NAMALWA (cell line): ENCODE data around the gene L3MBTL2.
"Not testable (repeated sequence)": the region's sequence is repeated elsewhere in the genome, so short reads cannot be mapped to it uniquely, and the experiment has no call there.

Experiments used
- DNase-seq: peaks from one replicate; pipeline ENCODE4 v3.0.0-alpha.2; 2015; ENCODE audit warnings: low spot score

L3MBTL2 gene

GRCh38 chr22:41241133-41241676, 36.1 kb downstream of the L3MBTL2 start:
- DNase-seq = no peak

DNA sequence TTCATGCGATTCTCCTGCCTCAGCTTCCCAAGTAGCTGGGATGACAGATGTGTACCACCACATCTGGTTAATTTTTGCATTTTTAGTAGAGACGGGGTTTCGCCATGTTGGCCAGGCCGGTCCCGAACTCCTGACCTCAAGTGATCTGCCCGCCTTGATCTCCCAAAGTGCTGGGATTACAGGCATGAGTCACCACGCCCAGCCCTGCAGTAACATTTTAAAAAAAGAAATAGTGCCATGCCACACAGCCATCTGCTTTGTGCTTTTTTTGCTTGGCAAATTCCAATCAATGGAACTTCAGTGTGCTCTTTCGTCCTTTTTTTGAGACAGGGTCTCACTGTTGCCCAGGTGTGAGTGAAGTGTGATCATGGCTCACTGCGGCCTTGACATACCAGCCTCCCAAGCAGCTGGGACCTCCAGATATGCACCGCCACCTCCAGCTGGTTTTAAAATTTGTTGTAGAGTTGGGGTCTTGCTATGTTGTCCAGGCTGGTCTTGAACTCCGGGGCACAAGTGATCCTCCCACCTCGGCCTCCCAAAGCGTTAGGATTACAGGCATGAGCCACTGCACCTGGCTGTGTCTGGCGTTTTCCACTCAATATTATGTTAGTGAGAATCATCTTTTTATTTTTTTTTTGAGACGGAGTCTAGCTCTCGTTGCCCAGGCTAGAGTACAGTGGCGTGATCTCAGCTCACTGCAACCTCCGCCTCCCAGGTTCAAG, 37.4 kb downstream of the L3MBTL2 start:
- no peak for DNase-seq

GRCh38 chr22:41243361-41243760, 38.2 kb downstream of the L3MBTL2 start:
- no peak for DNase-seq

DNA sequence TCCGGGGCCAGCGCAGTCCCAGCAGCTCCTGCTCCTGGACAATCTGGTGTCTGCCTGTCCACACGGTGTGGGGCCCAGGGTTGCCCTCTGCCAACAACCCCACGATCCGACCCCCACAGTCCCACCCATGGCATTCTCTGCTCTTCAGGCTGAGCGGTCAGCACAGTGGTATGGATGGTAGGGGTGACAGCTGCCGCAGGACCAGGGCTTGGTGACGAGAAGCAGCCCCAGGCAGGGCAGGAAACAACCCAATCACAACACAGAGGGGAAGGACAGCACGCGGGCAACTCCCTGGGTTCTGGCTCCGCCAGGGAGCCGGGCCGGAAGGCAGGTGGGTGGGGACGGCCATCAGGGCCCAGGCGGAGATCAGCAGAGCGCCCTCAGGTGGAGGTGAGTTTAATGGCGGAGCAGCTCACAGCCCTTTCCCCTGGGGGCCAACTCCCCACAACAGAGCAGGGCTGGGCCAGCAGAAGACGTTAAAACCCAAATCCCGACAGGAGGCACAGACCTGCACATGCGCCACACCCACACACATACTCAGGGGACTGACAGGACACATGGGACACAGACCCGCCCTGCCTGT, 40.9 kb downstream of the L3MBTL2 start:
- DNase-seq = no peak

GRCh38 chr22:41247703-41248102, 42.6 kb downstream of the L3MBTL2 start:
- DNase-seq = no peak

GRCh38 chr22:41248314-41248713, 43.2 kb downstream of the L3MBTL2 start:
- no peak for DNase-seq

DNA sequence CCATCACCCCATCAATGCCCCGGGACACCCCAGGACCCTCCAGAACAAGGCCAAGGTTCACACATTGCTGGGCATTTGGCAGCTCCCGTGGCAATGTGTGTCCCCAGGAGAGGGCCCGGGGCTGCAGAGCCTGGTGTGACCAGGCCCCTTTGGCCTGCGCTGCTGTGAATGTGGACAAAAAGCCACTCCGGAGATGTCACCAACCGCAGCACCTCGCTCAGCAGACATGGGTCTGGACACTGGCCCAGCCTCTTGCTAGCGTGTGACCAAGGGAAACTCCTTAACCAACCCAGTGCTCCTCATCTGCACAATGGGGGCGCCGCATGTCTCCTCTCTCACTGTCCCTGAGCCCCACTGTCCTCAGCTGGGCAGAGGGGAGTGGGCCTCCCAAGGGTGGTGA, 43.6 kb downstream of the L3MBTL2 start:
- DNase-seq = no peak

- no peak for DNase-seq
These were observed 44.3 kb downstream of the L3MBTL2 start for GRCh38 chr22:41249442-41249841.

DNA sequence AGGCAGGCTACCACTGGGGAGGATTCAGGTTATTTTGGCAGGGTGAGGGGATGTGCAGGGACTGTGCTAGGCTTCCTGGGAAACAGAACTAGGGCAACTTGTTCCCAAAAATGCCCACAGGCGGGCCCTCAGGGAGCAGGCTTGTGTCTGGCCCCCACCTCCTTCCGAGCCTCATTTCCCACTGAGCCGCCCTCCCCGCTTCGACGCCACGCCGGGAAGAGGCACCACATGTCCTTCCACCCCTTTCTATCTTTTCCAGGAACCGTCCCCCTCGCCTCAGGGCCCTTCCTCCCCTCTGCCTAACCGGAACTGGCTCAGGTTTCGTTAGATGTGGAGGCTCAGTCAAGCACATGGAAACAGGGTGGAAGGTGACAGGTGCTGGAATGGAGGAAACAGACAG, 45.0 kb downstream of the L3MBTL2 start:
- DNase-seq = no peak

GRCh38 chr22:41252365-41252764, 47.3 kb downstream of the L3MBTL2 start:
- no peak for DNase-seq

DNA sequence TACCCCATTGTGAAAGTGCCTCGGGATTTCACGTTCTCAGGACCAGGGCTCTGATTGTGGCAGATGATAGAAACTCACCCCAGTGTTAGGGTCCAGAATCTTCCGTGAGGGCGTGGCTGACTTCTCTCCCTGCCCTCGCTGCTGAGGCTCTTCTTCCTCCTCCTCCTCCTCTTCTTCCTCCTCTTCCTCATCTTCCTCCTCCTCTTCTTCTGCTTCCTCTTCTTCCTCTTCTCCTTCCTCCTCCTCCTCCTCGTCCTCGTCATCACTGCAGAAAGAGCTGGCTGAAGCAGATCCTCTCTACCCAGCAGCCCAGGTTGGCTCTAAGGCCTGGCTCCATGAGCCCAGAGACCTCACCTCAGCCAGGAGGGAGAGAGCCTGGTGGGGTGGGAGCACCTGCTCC, 49.1 kb downstream of the L3MBTL2 start:
- no peak for DNase-seq

DNA sequence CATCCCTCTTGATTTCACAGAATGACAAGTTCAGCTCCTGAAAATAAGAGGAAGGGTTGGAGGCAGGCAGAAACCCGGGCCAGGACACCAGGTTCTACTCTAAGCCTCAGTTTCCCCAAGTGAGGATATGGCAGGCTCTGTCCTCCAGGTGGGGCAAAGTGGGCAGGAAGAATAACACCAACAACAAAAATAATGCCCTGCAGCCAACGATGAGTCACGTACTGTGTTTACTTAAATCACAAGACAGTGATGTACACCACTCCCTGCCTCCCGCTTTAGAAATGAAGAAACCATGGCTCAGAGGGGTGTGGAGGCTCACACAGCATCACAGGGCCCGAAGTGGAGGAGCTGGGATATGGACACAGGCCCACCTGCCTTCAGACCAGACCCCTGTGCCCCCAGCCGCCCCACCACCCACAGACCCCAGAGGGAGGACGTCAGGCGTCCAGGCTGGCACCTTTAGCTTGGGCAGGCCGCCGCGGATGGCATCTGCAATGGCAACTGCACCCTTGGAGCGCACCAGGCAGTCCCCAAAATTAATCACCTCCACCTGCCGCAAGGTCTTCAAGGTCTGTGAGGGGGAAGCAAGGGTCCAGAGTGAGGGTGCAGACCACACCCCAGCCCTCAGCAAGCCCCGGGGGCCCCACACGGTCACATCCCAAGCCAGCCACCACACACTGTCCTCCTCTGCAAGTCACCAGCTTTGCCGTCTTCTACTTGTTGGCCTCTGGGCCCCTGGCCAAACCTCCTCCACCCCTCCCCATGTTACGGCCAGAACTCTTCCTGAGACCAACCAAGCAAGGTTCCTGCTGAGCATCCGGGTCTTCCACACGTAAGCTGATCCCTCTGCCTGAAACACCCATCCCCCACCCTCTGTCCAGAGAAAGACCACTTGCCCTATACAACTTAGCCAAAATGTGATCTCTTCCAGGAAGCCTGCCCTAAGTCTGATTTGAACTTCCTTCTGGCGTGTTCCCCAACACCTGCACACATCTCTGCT, 51.4 kb downstream of the L3MBTL2 start:
- no peak for DNase-seq

DNA sequence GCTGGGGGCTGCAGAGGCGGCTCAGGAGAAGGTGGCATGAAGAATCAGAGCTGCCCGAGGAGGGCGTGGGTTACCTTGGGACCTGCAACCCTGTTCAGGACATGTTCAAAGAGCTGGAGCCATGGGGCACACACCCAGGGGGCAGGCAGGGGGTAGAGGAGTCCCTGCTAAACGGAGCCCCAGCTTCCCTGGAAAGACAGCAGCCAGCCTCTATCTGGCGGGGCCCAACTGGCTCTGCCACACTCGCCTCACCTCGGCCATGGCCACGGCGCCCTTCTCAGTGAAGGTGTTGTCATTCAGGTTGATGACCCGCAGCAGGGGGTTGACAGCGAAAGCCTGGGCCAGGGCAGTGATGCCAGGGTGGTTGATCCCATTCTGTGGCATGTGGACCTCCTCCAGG, 52.6 kb downstream of the L3MBTL2 start:
- no peak for DNase-seq

DNA sequence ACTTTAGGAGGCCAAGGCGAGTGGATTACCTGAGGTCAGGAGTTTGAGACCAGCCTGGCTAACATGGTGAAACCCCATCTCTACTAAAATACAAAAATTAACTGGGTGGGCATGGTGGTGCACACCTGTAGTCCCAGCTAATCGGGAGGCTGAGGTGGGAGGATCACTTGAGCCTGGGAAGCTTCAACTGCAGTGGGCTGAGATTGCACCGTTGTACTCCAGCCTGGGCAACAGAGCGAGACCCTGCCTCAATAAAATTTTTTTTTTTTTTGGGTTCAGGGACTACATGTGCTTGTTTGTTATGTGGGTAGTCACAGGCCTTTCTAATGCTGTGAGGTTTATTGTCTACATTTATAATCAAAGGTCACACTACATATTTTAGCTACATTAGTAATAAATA, 54.6 kb downstream of the L3MBTL2 start:
- not testable (repeated sequence) for DNase-seq

DNA sequence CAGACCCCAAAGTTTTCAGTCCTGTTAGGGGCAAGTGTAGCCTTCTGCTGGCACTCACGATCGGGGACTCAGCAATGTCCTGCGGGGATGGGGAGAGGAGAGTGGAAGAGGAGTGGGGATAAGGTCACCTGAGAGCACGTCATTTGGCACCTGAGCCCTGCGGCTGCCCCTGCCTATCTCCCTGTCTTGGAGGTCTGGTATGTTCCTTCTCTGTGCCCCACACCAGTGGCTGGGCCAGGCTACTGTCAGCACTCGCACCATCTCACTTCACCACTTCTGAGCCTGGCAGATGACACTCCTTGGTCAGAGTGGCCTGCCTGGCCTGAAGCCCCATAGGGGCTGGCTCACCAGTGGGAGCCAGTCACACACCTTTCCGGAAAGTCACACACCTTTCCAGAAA, 55.8 kb downstream of the L3MBTL2 start:
- DNase-seq = no peak

GRCh38 chr22:41261541-41262249, 56.6 kb downstream of the L3MBTL2 start:
- no peak for DNase-seq

DNA sequence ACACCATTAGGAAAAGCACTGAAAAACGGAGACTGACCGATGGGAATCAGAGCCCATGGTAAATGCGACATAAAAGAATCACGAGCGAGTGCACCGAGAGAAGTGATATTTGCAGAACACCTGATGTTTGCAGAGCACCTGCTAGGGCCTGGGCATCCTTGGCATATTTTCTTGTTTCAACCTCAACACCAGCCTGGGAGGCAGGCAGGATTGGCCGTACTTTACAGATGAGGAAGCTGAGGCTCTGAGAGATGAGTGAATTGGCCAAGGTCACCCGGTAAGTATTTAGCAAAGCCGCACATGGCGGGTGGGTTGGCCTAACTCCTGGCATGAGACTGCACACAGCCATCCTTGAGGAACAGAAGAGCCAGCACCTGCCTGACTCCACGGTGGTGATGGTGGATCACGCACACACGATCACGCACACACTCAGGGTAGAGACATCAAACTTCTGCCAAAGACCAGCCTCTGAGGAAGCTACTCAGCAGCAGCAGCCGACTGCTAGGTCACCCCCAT, 57.2 kb downstream of the L3MBTL2 start:
- no peak for DNase-seq

GRCh38 chr22:41263704-41264103, 58.6 kb downstream of the L3MBTL2 start:
- DNase-seq = no peak

- DNase-seq = no peak
These were observed 59.4 kb downstream of the L3MBTL2 start for GRCh38 chr22:41264408-41264941.

- no peak for DNase-seq
These were observed 62.8 kb downstream of the L3MBTL2 start for GRCh38 chr22:41267958-41268357.

- no peak for DNase-seq
These were observed 66.7 kb downstream of the L3MBTL2 start for GRCh38 chr22:41271787-41272186.
